HEK293T (cell line): ENCODE measurements around the gene CHD6.

Source experiments
- ARNT ChIP-seq: fragments of 450-650 bp; IDR thresholded peaks from 2 replicates; pipeline ENCODE4 v1.6.1; 2017; ENCODE audit warnings: mild to moderate bottlenecking
- BHLHE40 ChIP-seq: fragments of 450-650 bp; IDR thresholded peaks from 2 replicates; pipeline ENCODE4 v1.6.1; 2016; ENCODE audit warnings: mild to moderate bottlenecking, moderate library complexity, borderline replicate concordance
- CTBP1 ChIP-seq: fragments of 450-650 bp; IDR thresholded peaks from 2 replicates; pipeline ENCODE4 v1.6.1; 2016; ENCODE audit warnings: borderline replicate concordance
- ELF4 ChIP-seq: fragments of 450-650 bp; IDR thresholded peaks from 2 replicates; pipeline ENCODE4 v1.6.1; 2017; ENCODE audit warnings: antibody characterized with exemption
- FOXA1 ChIP-seq: fragments of 450-650 bp; IDR thresholded peaks from 2 replicates; pipeline ENCODE4 v1.6.1; 2016; ENCODE audit warnings: mild to moderate bottlenecking
- FOXK2 ChIP-seq: fragments of 450-650 bp; IDR thresholded peaks from 2 replicates; pipeline ENCODE4 v1.6.1; 2016; ENCODE audit warnings: mild to moderate bottlenecking
- FOXM1 ChIP-seq: fragments of 450-650 bp; IDR thresholded peaks from 2 replicates; pipeline ENCODE4 v1.6.1; 2017; ENCODE audit warnings: mild to moderate bottlenecking, borderline replicate concordance
- HDGF ChIP-seq: fragments of 450-650 bp; IDR thresholded peaks from 2 replicates; pipeline ENCODE4 v1.6.1; 2017; ENCODE audit warnings: antibody characterized with exemption, borderline replicate concordance
- NFRKB ChIP-seq: fragments of 450-650 bp; IDR thresholded peaks from 2 replicates; pipeline ENCODE4 v1.6.1; 2016; ENCODE audit warnings: mild to moderate bottlenecking, moderate library complexity
- PKNOX1 ChIP-seq: fragments of 450-650 bp; IDR thresholded peaks from 2 replicates; pipeline ENCODE4 v1.6.1; 2016
- SP1 ChIP-seq: fragments of 450-650 bp; IDR thresholded peaks from 2 replicates; pipeline ENCODE4 v1.6.1; 2017
- SUZ12 ChIP-seq: fragments of 450-650 bp; IDR thresholded peaks from 2 replicates; pipeline ENCODE4 v1.6.1; 2016; ENCODE audit warnings: mild to moderate bottlenecking
- TARDBP ChIP-seq: fragments of 450-650 bp; IDR thresholded peaks from 2 replicates; pipeline ENCODE4 v1.6.1; 2016
- ZNF384 ChIP-seq: fragments of 450-650 bp; IDR thresholded peaks from 2 replicates; pipeline ENCODE4 v1.6.1; 2016

- no peak for TF ChIP-seq FOXM1
- no peak for TF ChIP-seq BHLHE40
- TF ChIP-seq ELF4: no peak
- no peak for TF ChIP-seq TARDBP
- TF ChIP-seq SUZ12: no peak
- no peak for TF ChIP-seq NFRKB
- TF ChIP-seq SP1: no peak
- TF ChIP-seq ARNT: no peak
- no peak for TF ChIP-seq CTBP1
- no peak for TF ChIP-seq HDGF
- TF ChIP-seq ZNF384: no peak
- no peak for TF ChIP-seq PKNOX1
- no peak for TF ChIP-seq FOXK2
- TF ChIP-seq FOXA1: no peak
Measured at GRCh38 chr20:41478026-41478425, 140.2 kb downstream of the CHD6 start.
